Lower leg skin (tissue), 4 donors: ENCODE data around the gene ADRB2. TPM values are rescaled to one million over a fixed set of nuclear protein-coding genes. Genes with fewer than 3 reads are reported as not detected.
"Not testable (repeated sequence)": the region's sequence is repeated elsewhere in the genome, so short reads cannot be mapped to it uniquely, and the experiment has no call there.

Experiments used
- DNase-seq, 2 donors: peaks; one replicate each; pipeline ENCODE4 v3.0.0-alpha.2; 2019; ENCODE audit warnings: low spot score in 2 of 2
- H3K4me3 ChIP-seq: fragments of 200-600 bp; sonication (generic); 2 replicates; pipeline ENCODE4 v1.5.1; 2017; ENCODE audit warnings: mild to moderate bottlenecking, low read depth; ENCODE audit not compliant: poor library complexity, severe bottlenecking
- CTCF ChIP-seq, 3 donors: fragments of 450-650 bp; IDR thresholded peaks; one replicate each; pipeline ENCODE4 v1.5.1; 2016; ENCODE audit warnings: antibody characterized with exemption in 3 of 3, mild to moderate bottlenecking in 3 of 3, moderate library complexity in 2 of 3
- POLR2A ChIP-seq, 2 donors: fragments of 450-650 bp; IDR thresholded peaks; one replicate each; pipeline ENCODE4 v1.6.1; 2016 to 2017; ENCODE audit warnings: antibody characterized with exemption in 2 of 2, mild to moderate bottlenecking in 1 of 2, moderate library complexity in 1 of 2
- WGBS, 2 donors: methylation state at CpG; one replicate each; pipeline ENCODE4 v1.1.5; 2018; 5-methylcytosine and 5-hydroxymethylcytosine counted together
- intact Hi-C: fragments of 100-400 bp; cut with DNase I; formaldehyde crosslinking; loops from one replicate; pipeline ENCODE4 v1.15.0; 2023; ENCODE audit warnings: low total_unique reads
- total RNA-seq, 4 donors: library from RNA; depleted of rRNA; stranded (reverse); fragments of >200 nt; gene quantifications; one replicate each; pipeline ENCODE4 v1.1.0, GENCODE V29; 2016

Gene ADRB2
- total RNA-seq, 4 donors from 2014 or later = 31.4 to 90.3 (median 42.9) TPM

- TF ChIP-seq CTCF (IDR thresholded peaks at IDR 0.05) = no peak
- TF ChIP-seq POLR2A (IDR thresholded peaks at IDR 0.05) = no peak
- no peak overlapping the region for H3K4me3 ChIP-seq
- intact Hi-C loops = no loop called here
- no peak for DNase-seq
- 84 to 85% methylated on average over 9 of the region's 9 CpGs for WGBS, 2 donors
These were observed 26.5 kb upstream of the ADRB2 start for GRCh38 chr5:148799737-148800527.

- no peak overlapping the region for H3K4me3 ChIP-seq
- WGBS, 2 donors = 85 to 90% methylated on average over 4 of the region's 4 CpGs
- TF ChIP-seq POLR2A (IDR thresholded peaks at IDR 0.05) (no peak), CTCF (IDR thresholded peaks at IDR 0.05) (no peak)
- no peak for DNase-seq
- intact Hi-C loops = no loop called here
These were observed 24.6 kb upstream of the ADRB2 start for GRCh38 chr5:148801682-148802276.

- DNase-seq, intact Hi-C loops, H3K4me3 ChIP-seq: not testable (repeated sequence)
- WGBS, 2 donors = 80 to 89% methylated on average over 3 of the region's 3 CpGs
These were observed 23.0 kb upstream of the ADRB2 start for GRCh38 chr5:148803451-148803850.

GRCh38 chr5:148804393-148804792, 22.0 kb upstream of the ADRB2 start:
- DNase-seq = no peak
- intact Hi-C loops = no loop called here
- H3K4me3 ChIP-seq = no peak overlapping the region
- WGBS, 2 donors = 82 to 86% methylated on average over 6 of the region's 6 CpGs
- no peak for TF ChIP-seq POLR2A (IDR thresholded peaks at IDR 0.05)
- TF ChIP-seq CTCF (IDR thresholded peaks at IDR 0.05) = no peak

- no peak overlapping the region for H3K4me3 ChIP-seq
- no peak for DNase-seq
- intact Hi-C loops = no loop called here
- 44 to 58% methylated on average over 7 of the region's 7 CpGs for WGBS, 2 donors
- no peak for TF ChIP-seq POLR2A (IDR thresholded peaks at IDR 0.05)
- TF ChIP-seq CTCF (IDR thresholded peaks at IDR 0.05) = no peak
These were observed 20.8 kb upstream of the ADRB2 start for GRCh38 chr5:148805326-148806290.

- no peak for DNase-seq
- H3K4me3 ChIP-seq = no peak overlapping the region
- intact Hi-C loops = no loop called here
- TF ChIP-seq POLR2A (IDR thresholded peaks at IDR 0.05) (no peak), CTCF (IDR thresholded peaks at IDR 0.05) (no peak)
- 78 to 80% methylated on average over 4 of the region's 4 CpGs for WGBS, 2 donors
These were observed 19.9 kb upstream of the ADRB2 start for GRCh38 chr5:148806520-148806931.
